ENCODE results near the gene SYCE1L. TPM values are rescaled to one million over a fixed set of nuclear protein-coding genes. Genes with fewer than 3 reads are reported as not detected.
"Not testable (repeated sequence)": the region's sequence is repeated elsewhere in the genome, so short reads cannot be mapped to it uniquely, and the experiment has no call there.

Gene SYCE1L
- total and polyA plus RNA-seq, 3 donors from 2014 or later: 7.8 to 20.7 (median 7.9) TPM

GRCh38 chr16:77171745-77172635, 27.2 kb upstream of the SYCE1L start:
- WGBS, 2 donors: 51 to 69% methylated on average over 5 of the region's 5 CpGs
- intact Hi-C loops (cut with DNase I; ENCODE audit: low total_unique reads): no loop called here

GRCh38 chr16:77172951-77173350, 26.3 kb upstream of the SYCE1L start:
- H3K9me3 ChIP-seq: no peaks in the 10 kb centered on the region
- intact Hi-C loops (cut with DNase I; ENCODE audit: low total_unique reads): no loop called here
- no peak overlapping the region for H3K4me3 ChIP-seq
- no peaks in the 10 kb centered on the region for H3K36me3 ChIP-seq (ENCODE audit: low read depth, missing control alignments)
- DNase-seq: no peak
- H3K4me1 ChIP-seq: no peaks in the 10 kb centered on the region
- TF ChIP-seq POLR2A (IDR thresholded peaks at IDR 0.05): no peak
- TF ChIP-seq, protein P1, sequence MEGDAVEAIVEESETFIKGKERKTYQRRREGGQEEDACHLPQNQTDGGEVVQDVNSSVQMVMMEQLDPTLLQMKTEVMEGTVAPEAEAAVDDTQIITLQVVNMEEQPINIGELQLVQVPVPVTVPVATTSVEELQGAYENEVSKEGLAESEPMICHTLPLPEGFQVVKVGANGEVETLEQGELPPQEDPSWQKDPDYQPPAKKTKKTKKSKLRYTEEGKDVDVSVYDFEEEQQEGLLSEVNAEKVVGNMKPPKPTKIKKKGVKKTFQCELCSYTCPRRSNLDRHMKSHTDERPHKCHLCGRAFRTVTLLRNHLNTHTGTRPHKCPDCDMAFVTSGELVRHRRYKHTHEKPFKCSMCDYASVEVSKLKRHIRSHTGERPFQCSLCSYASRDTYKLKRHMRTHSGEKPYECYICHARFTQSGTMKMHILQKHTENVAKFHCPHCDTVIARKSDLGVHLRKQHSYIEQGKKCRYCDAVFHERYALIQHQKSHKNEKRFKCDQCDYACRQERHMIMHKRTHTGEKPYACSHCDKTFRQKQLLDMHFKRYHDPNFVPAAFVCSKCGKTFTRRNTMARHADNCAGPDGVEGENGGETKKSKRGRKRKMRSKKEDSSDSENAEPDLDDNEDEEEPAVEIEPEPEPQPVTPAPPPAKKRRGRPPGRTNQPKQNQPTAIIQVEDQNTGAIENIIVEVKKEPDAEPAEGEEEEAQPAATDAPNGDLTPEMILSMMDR (IDR thresholded peaks at IDR 0.05): no peak
- H3K27me3 ChIP-seq: no peaks in the 10 kb centered on the region
- no peak overlapping the region for H3K27ac ChIP-seq

More at GRCh38 chr16:77171745-77172635, 27.2 kb upstream of the SYCE1L start:
- TF ChIP-seq, protein P1 (IDR thresholded peaks at IDR 0.05): peak; percentile 64 to 80 (median 76)
- no peak for TF ChIP-seq POLR2A (IDR thresholded peaks at IDR 0.05)
- DNase-seq: peak; percentile 62
- Histone ChIP-seq H3K9me3 (no peaks in the 10 kb centered on the region), H3K36me3 (ENCODE audit: low read depth, missing control alignments) (no peaks in the 10 kb centered on the region), H3K4me3 (no peak overlapping the region), H3K27me3 (no peaks in the 10 kb centered on the region), H3K4me1 (no peaks in the 10 kb centered on the region), H3K27ac (no peak overlapping the region)

DNA sequence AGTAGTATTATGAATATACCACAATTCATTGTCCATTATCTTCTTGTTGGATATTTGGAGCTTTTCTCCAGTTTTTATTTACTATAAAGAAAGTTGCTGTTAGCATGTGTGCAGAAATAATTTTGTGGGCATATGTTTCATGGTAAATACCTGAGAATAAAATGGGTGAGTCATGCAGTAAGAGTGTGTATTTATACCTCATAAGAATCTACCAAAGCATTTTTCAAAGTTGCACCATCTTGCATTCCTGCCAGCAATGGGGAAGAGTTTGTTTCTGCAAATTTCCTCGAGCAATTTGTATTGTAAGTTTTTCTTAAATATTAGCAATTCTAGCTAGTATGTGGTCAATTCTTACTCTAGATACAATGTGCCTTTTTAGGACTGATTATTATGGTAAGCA, 16.1 kb upstream of the SYCE1L start:
- H3K4me1 ChIP-seq: no peaks in the 10 kb centered on the region
- 58 to 81% methylated on average over 1 of the region's 1 CpG for WGBS, 2 donors
- no peaks in the 10 kb centered on the region for H3K36me3 ChIP-seq (ENCODE audit: low read depth, missing control alignments)
- H3K4me3 ChIP-seq: no peak overlapping the region
- intact Hi-C loops (cut with DNase I; ENCODE audit: low total_unique reads): no loop called here
- H3K9me3 ChIP-seq: no peaks in the 10 kb centered on the region
- no peak for DNase-seq
- H3K27me3 ChIP-seq: no peaks in the 10 kb centered on the region
- no peak overlapping the region for H3K27ac ChIP-seq
- TF ChIP-seq POLR2A (IDR thresholded peaks at IDR 0.05): no peak
- TF ChIP-seq, protein P1 (IDR thresholded peaks at IDR 0.05): no peak

GRCh38 chr16:77186298-77186697, 12.9 kb upstream of the SYCE1L start:
- H3K9me3 ChIP-seq; H3K4me1 ChIP-seq; DNase-seq; H3K27ac ChIP-seq; H3K27me3 ChIP-seq; H3K4me3 ChIP-seq; intact Hi-C loops (cut with DNase I; ENCODE audit: low total_unique reads); H3K36me3 ChIP-seq (ENCODE audit: low read depth, missing control alignments): not testable (repeated sequence)
- WGBS, 2 donors: 94% methylated on average over 1 of the region's 1 CpG

DNA sequence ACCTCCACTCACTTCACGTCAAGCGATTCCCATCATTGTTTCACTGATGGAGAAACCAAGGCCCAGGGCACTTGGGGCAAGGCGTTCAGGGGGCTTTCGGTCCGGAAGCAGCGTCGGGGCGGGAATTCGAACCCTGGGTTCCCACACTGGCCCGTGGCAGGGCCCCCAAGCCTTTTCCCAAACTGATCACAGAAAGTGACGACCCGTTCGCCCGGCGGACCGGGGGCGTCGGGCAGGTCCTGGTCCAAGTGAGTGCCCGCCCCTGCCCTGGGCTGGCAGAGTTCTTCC, 9.1 kb upstream of the SYCE1L start:
- no peak for DNase-seq
- Histone ChIP-seq H3K27me3 (no peaks in the 10 kb centered on the region), H3K36me3 (ENCODE audit: low read depth, missing control alignments) (no peaks in the 10 kb centered on the region), H3K4me3 (peak overlapping the region; percentile 85 to 94), H3K4me1 (peaks cover 11% of the 10 kb centered on the region), H3K9me3 (no peaks in the 10 kb centered on the region), H3K27ac (peak overlapping the region; percentile 88 to 93)
- intact Hi-C loops (cut with DNase I; ENCODE audit: low total_unique reads): no loop called here
- TF ChIP-seq, protein P1 (IDR thresholded peaks at IDR 0.05): no peak
- WGBS, 2 donors: 0% methylated on average over 5 to 17 of the region's 19 CpGs

Data from testis (tissue), 3 donors.